HG03045 (cell line): ENCODE data around the gene PCLO.

Experiments used
- ATAC-seq: cut with Tn5 transposase; IDR thresholded peaks from one replicate; pipeline ENCODE4 v1.9.1; 2021; ENCODE audit warnings: mild to moderate bottlenecking, moderate library complexity; ENCODE audit not compliant: unreplicated experiment

Gene PCLO

GRCh38 chr7:82859106-82859850, 303.4 kb downstream of the PCLO start:
- ATAC-seq = no peak

- no peak for ATAC-seq
These were observed 311.6 kb downstream of the PCLO start for GRCh38 chr7:82851121-82851520.

- no peak for ATAC-seq
These were observed 320.9 kb downstream of the PCLO start for GRCh38 chr7:82841828-82842227.

GRCh38 chr7:82840061-82840460, 322.6 kb downstream of the PCLO start:
- no peak for ATAC-seq

GRCh38 chr7:82839555-82839954, 323.1 kb downstream of the PCLO start:
- ATAC-seq = no peak

GRCh38 chr7:82839063-82839462, 323.6 kb downstream of the PCLO start:
- ATAC-seq = no peak

- ATAC-seq = no peak
These were observed 324.4 kb downstream of the PCLO start for GRCh38 chr7:82838314-82838713.

- no peak for ATAC-seq
These were observed 339.6 kb downstream of the PCLO start for GRCh38 chr7:82823073-82823472.

- ATAC-seq = no peak
These were observed 341.6 kb downstream of the PCLO start for GRCh38 chr7:82821037-82821436.

- ATAC-seq = no peak
These were observed 344.5 kb downstream of the PCLO start for GRCh38 chr7:82818171-82818570.

- ATAC-seq = no peak
These were observed 346.4 kb downstream of the PCLO start for GRCh38 chr7:82816272-82816671.

- ATAC-seq = no peak
These were observed 352.0 kb downstream of the PCLO start for GRCh38 chr7:82810558-82811259.

GRCh38 chr7:82808633-82809032, 354.1 kb downstream of the PCLO start:
- no peak for ATAC-seq

GRCh38 chr7:82805527-82805960, 357.1 kb downstream of the PCLO start:
- ATAC-seq = no peak

GRCh38 chr7:82803411-82803810, 359.3 kb downstream of the PCLO start:
- ATAC-seq = no peak

GRCh38 chr7:82789883-82790609, 372.6 kb downstream of the PCLO start:
- ATAC-seq = no peak

- ATAC-seq = no peak
These were observed 384.7 kb downstream of the PCLO start for GRCh38 chr7:82778021-82778420.

- ATAC-seq = no peak
These were observed 399.8 kb downstream of the PCLO start for GRCh38 chr7:82762880-82763279.

- ATAC-seq = no peak
These were observed 401.9 kb downstream of the PCLO start for GRCh38 chr7:82760831-82761230.

GRCh38 chr7:82760074-82760473, 402.6 kb downstream of the PCLO start:
- ATAC-seq = no peak

GRCh38 chr7:82755705-82756551, 406.8 kb downstream of the PCLO start:
- ATAC-seq = no peak
